IPS DF 19.7 (cell line): ENCODE data around the gene THADA.
"Not testable (repeated sequence)": the region's sequence is repeated elsewhere in the genome, so short reads cannot be mapped to it uniquely, and the experiment has no call there.

Source experiments
- DNase-seq: peaks from one replicate; pipeline ENCODE4 v3.0.0-alpha.2; 2013; ENCODE audit warnings: low read depth, low spot score

Gene THADA

GRCh38 chr2:43605079-43605655, 9.3 kb upstream of the THADA start:
- DNase-seq, result no peak

GRCh38 chr2:43604674-43605073, 8.8 kb upstream of the THADA start:
- no peak for DNase-seq

GRCh38 chr2:43600596-43600995, 4.8 kb upstream of the THADA start:
- DNase-seq, result not testable (repeated sequence)

GRCh38 chr2:43594875-43595274, 963 bp downstream of the THADA start:
- DNase-seq, result no peak

- no peak for DNase-seq
Observed at GRCh38 chr2:43593254-43593653, 2.6 kb downstream of the THADA start.

DNA sequence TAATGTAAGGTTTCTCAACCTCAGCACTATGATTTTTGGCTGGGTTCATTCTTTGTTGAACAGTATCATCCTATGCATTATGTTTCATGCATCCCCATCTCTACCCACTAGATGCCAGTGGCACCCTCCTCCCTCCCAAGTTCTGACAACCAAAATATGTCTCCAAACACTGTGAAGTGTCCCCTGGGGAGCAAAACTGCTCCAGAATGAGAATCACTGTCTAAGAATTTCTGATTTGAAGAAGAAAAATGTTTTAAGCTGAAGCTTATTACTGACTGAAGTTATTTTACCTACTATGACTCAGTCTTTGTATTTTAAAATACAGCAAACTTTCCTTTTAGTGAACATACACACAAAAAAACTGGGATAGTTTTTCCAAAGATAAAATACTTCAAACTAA, 3.4 kb downstream of the THADA start:
- no peak for DNase-seq

GRCh38 chr2:43585708-43586107, 10.1 kb downstream of the THADA start:
- DNase-seq, result no peak

DNA sequence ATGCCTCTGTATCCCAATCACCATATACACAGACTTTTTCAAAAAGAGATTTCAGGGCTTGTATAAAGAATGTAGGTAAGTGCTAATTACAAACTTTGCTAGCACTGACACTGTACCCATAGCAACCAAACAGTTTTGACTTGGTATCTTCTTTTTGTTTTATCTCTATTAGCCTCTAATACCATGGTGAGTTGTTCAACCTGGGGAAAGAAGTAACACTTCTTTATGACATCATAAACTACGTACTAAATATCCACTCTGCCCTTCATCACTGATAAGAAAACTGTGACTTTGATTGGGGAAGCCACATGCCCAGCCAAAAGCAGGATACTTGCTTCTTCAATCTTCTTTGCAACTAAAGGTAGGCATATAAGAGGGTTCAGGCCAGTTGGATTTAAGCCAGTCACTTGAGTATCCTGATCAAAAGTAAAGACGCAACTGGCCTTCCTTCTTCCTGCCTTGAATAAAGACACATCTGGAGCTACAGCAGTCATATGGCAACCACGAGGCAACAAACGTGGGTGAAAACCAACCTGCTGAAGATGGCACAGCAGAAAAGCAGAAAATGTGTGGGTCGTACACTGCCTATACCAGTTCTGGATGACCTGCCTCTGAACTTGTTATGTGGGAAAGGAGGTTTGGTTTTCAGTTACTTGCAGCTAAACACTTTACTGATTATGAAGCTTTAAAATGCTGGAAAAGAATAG, 16.4 kb downstream of the THADA start:
- DNase-seq, result no peak

- DNase-seq, result no peak
Observed at GRCh38 chr2:43576981-43577892, 18.6 kb downstream of the THADA start.

GRCh38 chr2:43572244-43572643, 23.6 kb downstream of the THADA start:
- no peak for DNase-seq

DNA sequence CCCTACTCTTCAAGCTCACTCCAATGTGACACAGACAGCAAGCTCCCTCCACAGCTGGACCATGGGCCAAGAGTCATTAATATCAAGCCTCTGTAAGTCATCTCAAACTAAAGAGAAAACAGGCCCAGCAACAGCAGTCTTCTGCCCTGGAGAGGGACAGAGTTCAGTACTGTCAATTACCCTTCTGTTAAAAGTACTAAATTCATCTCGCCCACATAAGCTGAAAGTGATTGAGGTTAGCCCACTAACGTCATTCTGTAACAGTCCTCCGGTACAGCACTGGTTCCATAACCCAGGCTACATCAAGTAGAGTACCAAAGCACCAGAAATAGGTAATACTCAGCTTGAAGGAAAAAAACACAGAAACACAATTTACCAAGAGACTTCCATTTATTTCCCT, 25.9 kb downstream of the THADA start:
- no peak for DNase-seq

- no peak for DNase-seq
Observed at GRCh38 chr2:43568228-43568627, 27.6 kb downstream of the THADA start.

DNA sequence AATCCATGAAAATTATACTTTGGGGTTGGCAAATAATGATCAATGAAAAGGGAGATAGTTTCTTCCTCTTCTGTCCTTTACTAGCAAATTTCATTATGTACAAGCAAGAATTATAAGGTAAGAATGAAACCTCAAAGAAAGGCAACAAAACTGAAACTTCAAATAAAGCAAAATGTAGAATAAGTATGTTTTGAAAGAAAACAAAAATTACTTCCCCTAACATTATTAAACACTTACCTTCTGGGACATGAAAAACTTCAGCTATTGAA, 29.4 kb downstream of the THADA start:
- DNase-seq, result no peak

- DNase-seq, result no peak
Observed at GRCh38 chr2:43563679-43564078, 32.2 kb downstream of the THADA start.

DNA sequence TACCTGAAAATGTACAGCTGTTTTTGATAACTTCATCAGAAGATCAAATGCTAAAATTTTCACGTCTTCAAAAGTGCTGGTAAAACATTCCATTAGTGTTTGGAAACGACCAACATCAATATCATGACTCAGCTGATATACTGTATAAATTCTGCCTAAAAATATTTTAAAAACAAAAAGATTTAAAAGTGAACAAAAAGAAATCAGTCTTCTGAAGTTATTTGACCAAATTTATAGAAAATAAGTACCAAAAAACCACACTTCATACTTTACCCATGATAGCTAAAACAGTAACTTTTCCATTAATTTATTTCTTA, 35.6 kb downstream of the THADA start:
- no peak for DNase-seq

DNA sequence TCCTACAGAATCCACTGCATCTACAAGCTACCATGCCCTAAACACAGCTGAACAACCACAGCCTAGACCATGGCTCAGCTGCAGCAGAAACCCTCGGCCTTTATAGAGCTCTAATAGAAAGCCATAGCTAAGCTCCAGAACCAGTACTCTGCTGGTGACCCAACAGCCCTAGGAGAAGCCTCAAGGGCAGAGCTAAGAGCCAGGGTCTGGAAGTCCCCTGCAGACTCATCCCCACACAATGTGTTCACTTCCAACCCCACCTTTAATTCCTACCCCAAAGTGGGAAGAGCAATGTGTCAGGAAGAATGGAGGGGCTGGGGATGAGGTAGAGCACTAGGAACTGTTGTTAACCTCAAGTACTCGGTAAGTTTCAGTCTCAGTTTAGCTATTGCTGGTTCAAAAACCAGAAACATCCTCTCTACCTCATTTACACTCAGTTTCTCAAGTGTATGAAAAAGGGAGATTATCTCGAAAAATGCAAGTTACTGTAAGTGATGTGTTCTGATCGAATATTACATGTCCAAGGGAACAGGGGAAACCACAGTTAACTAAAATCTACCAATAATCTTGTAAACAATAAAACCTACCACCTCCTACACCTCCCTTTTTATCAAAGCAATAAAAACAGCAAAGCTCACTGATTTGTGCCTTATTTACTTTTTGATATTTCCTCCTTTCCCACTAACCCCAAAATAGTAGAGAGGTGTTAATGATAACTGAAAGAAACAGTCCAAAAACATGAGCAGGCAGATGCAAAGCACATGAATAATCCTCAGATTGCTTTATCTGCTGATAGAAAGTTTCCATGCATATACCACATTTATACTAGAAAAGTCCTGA, 36.2 kb downstream of the THADA start:
- DNase-seq, result no peak

- DNase-seq, result no peak
Observed at GRCh38 chr2:43557196-43557595, 38.6 kb downstream of the THADA start.

- DNase-seq, result no peak
Observed at GRCh38 chr2:43556256-43556655, 39.6 kb downstream of the THADA start.

GRCh38 chr2:43553341-43553855, 42.4 kb downstream of the THADA start:
- DNase-seq, result no peak

- no peak for DNase-seq
Observed at GRCh38 chr2:43551990-43552389, 43.8 kb downstream of the THADA start.

DNA sequence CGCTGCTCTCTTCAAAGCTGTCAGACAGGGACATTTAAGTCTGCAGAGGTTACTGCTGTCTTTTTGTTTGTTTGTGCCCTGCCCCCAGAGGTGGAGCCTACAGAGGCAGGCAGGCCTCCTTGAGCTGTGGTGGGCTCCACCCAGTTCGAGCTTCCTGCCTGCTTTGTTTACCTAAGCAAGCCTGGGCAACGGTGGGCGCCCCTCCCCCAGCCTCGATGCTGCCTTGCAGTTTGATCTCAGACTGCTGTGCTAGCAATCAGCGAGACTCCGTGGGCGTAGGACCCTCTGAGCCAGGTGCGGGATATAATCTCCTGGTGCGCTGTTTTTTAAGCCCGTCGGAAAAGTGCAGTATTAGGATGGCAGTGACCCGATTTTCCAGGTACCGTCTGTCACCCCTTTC, 47.5 kb downstream of the THADA start:
- not testable (repeated sequence) for DNase-seq
